OCI-LY1 (cell line): ENCODE results near the gene GMPPA.

ENCODE experiments used
- H2AFZ ChIP-seq: fragments of 200-600 bp; sonication (generic), shearing (Covaris generic); 2 replicates; pipeline ENCODE4 v1.6.0; 2014; ENCODE audit warnings: antibody characterized with exemption, mild to moderate bottlenecking, low read length
- H3F3A ChIP-seq: fragments of 200-600 bp; sonication (generic), shearing (Covaris generic); 2 replicates; pipeline ENCODE4 v1.6.0; 2014; ENCODE audit warnings: mild to moderate bottlenecking, antibody characterized with exemption, low read length, moderate library complexity; ENCODE audit not compliant: insufficient read depth
- H3K27ac ChIP-seq: fragments of 200-600 bp; sonication (generic); 2 replicates; pipeline ENCODE4 v1.5.1; 2014; ENCODE audit warnings: low read length, mixed run types, mild to moderate bottlenecking, low read depth; ENCODE audit not compliant: poor library complexity, severe bottlenecking
- H3K27me3 ChIP-seq: fragments of 200-600 bp; sonication (generic); 2 replicates; pipeline ENCODE4 v1.6.0; 2014; ENCODE audit warnings: antibody characterized with exemption, mild to moderate bottlenecking, low read length, moderate library complexity; ENCODE audit not compliant: insufficient read depth
- H3K36me3 ChIP-seq: fragments of 200-600 bp; sonication (generic); 2 replicates; pipeline ENCODE4 v1.6.1; 2014; ENCODE audit warnings: mild to moderate bottlenecking, antibody characterized with exemption, low read length, moderate library complexity, mixed read lengths; ENCODE audit not compliant: insufficient read depth
- H3K4me1 ChIP-seq: fragments of 200-600 bp; sonication (generic); 2 replicates; pipeline ENCODE4 v1.5.1; 2014; ENCODE audit warnings: mild to moderate bottlenecking, low read length, moderate library complexity; ENCODE audit not compliant: insufficient read depth, severe bottlenecking
- H3K4me2 ChIP-seq: fragments of 200-600 bp; sonication (generic), shearing (Covaris generic); 2 replicates; pipeline ENCODE4 v1.6.1; 2014; ENCODE audit warnings: low read length
- H3K4me3 ChIP-seq: fragments of 200-600 bp; sonication (generic); 2 replicates; pipeline ENCODE4 v1.5.1; 2014; ENCODE audit warnings: low read length, low read depth, mild to moderate bottlenecking, mixed read lengths; ENCODE audit not compliant: poor library complexity, severe bottlenecking
- H3K79me2 ChIP-seq: fragments of 200-600 bp; shearing (Covaris generic); 2 replicates; pipeline ENCODE4 v1.6.1; 2016; ENCODE audit warnings: mixed run types, low read length, mixed read lengths; ENCODE audit not compliant: insufficient read depth
- H3K9ac ChIP-seq: fragments of 200-600 bp; sonication (generic), shearing (Covaris generic); 2 replicates; pipeline ENCODE4 v1.6.1; 2014; ENCODE audit warnings: mild to moderate bottlenecking, low read length, mixed read lengths
- H3K9me2 ChIP-seq: fragments of 200-600 bp; sonication (generic), shearing (Covaris generic); 2 replicates; pipeline ENCODE4 v1.6.1; 2014; ENCODE audit warnings: low read depth, mild to moderate bottlenecking, low read length, mixed read lengths
- H3K9me3 ChIP-seq: fragments of 200-600 bp; shearing (Covaris generic); 2 replicates; pipeline ENCODE4 v1.6.1; 2014; ENCODE audit warnings: low read length, mixed read lengths
- H4K20me1 ChIP-seq: fragments of 200-600 bp; sonication (generic), shearing (Covaris generic); 2 replicates; pipeline ENCODE4 v1.6.0; 2016; ENCODE audit warnings: mild to moderate bottlenecking, low read length; ENCODE audit not compliant: insufficient read depth
- EZH2 ChIP-seq: fragments of 200-600 bp; sonication (generic), shearing (Covaris generic); IDR thresholded peaks from 2 replicates; pipeline ENCODE4 v1.8.0; 2017; ENCODE audit warnings: borderline replicate concordance, mixed run types, mild to moderate bottlenecking, antibody characterized with exemption, low read length, moderate library complexity, mixed read lengths
- TF ChIP-seq, protein P1 (sequence below): fragments of 200-600 bp; sonication (generic), shearing (Covaris generic); IDR thresholded peaks from 2 replicates; pipeline ENCODE4 v1.5.1; 2017; ENCODE audit warnings: mild to moderate bottlenecking, antibody characterized with exemption, low read length, moderate library complexity, mixed read lengths

The GMPPA gene

DNA sequence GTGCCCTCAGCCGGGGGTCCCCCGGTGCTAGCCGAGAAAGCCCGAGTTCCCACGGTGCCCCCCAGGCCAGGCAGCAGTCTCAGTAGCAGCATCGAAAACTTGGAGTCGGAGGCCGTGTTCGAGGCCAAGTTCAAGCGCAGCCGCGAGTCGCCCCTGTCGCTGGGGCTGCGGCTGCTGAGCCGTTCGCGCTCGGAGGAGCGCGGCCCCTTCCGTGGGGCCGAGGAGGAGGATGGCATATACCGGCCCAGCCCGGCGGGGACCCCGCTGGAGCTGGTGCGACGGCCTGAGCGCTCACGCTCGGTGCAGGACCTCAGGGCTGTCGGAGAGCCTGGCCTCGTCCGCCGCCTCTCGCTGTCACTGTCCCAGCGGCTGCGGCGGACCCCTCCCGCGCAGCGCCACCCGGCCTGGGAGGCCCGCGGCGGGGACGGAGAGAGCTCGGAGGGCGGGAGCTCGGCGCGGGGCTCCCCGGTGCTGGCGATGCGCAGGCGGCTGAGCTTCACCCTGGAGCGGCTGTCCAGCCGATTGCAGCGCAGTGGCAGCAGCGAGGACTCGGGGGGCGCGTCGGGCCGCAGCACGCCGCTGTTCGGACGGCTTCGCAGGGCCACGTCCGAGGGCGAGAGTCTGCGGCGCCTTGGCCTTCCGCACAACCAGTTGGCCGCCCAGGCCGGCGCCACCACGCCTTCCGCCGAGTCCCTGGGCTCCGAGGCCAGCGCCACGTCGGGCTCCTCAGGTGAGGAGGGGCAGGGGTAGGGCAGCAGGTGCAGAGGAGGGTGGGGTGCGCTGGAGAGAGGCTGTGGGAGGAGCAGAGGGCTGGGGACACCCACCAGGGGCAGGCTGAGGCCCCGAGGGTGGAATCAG is 14.1 kb upstream of the GMPPA start:
- H3K9me3 ChIP-seq = no peaks in the 10 kb centered on the region
- H3K79me2 ChIP-seq = no peaks in the 10 kb centered on the region
- no peak overlapping the region for H3K9ac ChIP-seq
- H3K4me1 ChIP-seq = no peaks in the 10 kb centered on the region
- no peak overlapping the region for H3K27ac ChIP-seq
- H3K4me3 ChIP-seq = no peak overlapping the region
- H3K4me2 ChIP-seq = no peak overlapping the region
- no peak overlapping the region for H2AFZ ChIP-seq
- no peaks in the 10 kb centered on the region for H4K20me1 ChIP-seq
- TF ChIP-seq, protein P1, sequence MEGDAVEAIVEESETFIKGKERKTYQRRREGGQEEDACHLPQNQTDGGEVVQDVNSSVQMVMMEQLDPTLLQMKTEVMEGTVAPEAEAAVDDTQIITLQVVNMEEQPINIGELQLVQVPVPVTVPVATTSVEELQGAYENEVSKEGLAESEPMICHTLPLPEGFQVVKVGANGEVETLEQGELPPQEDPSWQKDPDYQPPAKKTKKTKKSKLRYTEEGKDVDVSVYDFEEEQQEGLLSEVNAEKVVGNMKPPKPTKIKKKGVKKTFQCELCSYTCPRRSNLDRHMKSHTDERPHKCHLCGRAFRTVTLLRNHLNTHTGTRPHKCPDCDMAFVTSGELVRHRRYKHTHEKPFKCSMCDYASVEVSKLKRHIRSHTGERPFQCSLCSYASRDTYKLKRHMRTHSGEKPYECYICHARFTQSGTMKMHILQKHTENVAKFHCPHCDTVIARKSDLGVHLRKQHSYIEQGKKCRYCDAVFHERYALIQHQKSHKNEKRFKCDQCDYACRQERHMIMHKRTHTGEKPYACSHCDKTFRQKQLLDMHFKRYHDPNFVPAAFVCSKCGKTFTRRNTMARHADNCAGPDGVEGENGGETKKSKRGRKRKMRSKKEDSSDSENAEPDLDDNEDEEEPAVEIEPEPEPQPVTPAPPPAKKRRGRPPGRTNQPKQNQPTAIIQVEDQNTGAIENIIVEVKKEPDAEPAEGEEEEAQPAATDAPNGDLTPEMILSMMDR = no peak
- H3K36me3 ChIP-seq = no peaks in the 10 kb centered on the region
- H3K27me3 ChIP-seq = 0 out of 2 replicates have a peak, but pooled peaks cover 7% of the 10 kb centered on the region
- H3K9me2 ChIP-seq = no peaks in the 10 kb centered on the region
- no peaks in the 10 kb centered on the region for H3F3A ChIP-seq

DNA sequence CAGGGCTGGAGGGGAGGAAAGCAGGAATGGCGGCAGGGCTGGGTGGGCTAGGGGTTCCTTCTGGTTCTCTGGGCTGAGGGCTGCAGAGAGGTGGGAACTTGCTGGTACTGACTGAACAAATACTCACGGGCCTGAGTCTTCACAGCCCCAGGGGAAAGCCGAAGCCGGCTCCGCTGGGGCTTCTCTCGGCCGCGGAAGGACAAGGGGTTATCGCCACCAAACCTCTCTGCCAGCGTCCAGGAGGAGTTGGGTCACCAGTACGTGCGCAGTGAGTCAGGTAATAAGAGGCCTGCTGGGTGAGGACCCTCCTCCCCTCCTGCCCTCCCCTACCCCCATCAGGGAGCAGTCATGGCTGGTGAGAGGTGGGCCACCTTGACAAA is 13.5 kb upstream of the GMPPA start:
- Histone ChIP-seq H3K36me3 (no peaks in the 10 kb centered on the region), H3K4me3 (no peak overlapping the region), H4K20me1 (no peaks in the 10 kb centered on the region), H3K79me2 (no peaks in the 10 kb centered on the region), H3K4me1 (no peaks in the 10 kb centered on the region), H3K9me3 (no peaks in the 10 kb centered on the region), H3K27me3 (0 out of 2 replicates have a peak, but pooled peaks cover 7% of the 10 kb centered on the region), H3K9ac (no peak overlapping the region), H3K9me2 (no peaks in the 10 kb centered on the region), H3K4me2 (no peak overlapping the region), H2AFZ (no peak overlapping the region), H3F3A (no peaks in the 10 kb centered on the region), H3K27ac (no peak overlapping the region)
- TF ChIP-seq, protein P1 = no peak
- no peak for TF ChIP-seq EZH2

DNA sequence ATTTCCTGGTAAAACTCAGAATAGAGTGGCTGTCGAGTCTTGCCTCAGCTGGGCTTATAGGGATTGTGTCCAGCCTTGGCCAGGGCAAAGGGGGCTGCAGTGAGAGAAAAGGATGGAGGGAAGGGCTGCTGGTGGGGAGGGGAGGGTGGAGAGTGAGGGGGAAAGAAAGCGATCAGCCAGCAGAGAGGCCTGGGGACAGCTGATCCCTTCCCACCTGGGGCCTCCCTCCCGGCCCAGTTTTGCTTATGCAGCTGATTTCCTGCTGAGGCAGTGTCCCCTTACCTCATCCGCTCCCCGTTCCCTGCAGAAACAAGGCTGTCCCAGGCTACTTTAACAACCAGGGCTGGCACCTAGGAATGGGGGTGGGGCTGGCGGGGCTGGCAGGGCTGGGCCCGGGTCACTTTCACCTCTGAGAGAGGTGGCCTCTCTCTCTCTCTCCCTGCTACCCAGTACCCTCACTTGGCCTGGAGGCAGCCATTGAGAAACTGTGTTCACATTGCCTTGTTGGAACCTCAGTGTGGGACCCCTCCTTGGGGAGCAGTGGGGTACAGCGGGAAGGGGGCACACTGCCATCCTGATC is 12.2 kb upstream of the GMPPA start:
- Histone ChIP-seq H3K9ac (no peak overlapping the region), H4K20me1 (no peaks in the 10 kb centered on the region), H2AFZ (no peak overlapping the region), H3K4me1 (no peaks in the 10 kb centered on the region), H3K36me3 (no peaks in the 10 kb centered on the region), H3K9me3 (no peaks in the 10 kb centered on the region), H3K27ac (no peak overlapping the region), H3K4me2 (no peak overlapping the region), H3F3A (no peaks in the 10 kb centered on the region), H3K9me2 (no peaks in the 10 kb centered on the region), H3K79me2 (no peaks in the 10 kb centered on the region), H3K27me3 (0 out of 2 replicates have a peak, but pooled peaks cover 9% of the 10 kb centered on the region), H3K4me3 (no peak overlapping the region)
- TF ChIP-seq EZH2 = no peak
- TF ChIP-seq, protein P1 = no peak
